Mammary epithelial cell (primary cell): Measurements from ENCODE around the gene ZNF578.

Experiments used
- CTCF ChIP-seq, 2 donors: IDR thresholded peaks in 1 of 2; conservative IDR thresholded peaks in 1 of 2; 2 replicates each; pipeline ENCODE4 v1.5.1; 2011 to 2012; ENCODE audit warnings: inconsistent platforms in 2 of 2, low read length in 2 of 2, mild to moderate bottlenecking in 2 of 2, control low read depth in 1 of 2, low read depth in 1 of 2; ENCODE audit not compliant: insufficient read depth in 1 of 2; ENCODE audit errors: extremely low read depth in 1 of 2
- EZH2 ChIP-seq: IDR thresholded peaks from 2 replicates; pipeline ENCODE4 v1.6.1; 2012; ENCODE audit warnings: low read length, inconsistent platforms, borderline replicate concordance

- TF ChIP-seq CTCF (conservative IDR thresholded peaks at IDR 0.05 in 1 of 2, IDR thresholded peaks at IDR 0.05 in 1 of 2; ENCODE audit: extremely low read depth in 1 of 2, insufficient read depth in 1 of 2, low read depth in 1 of 2, low read length in 2 of 2) (no peak), EZH2 (no peak)
Measured at GRCh38 chr19:52516191-52516590, 62.8 kb downstream of the ZNF578 start.
